Thymus (tissue), 11 donors: ENCODE measurements around the gene LGR5. TPM values are rescaled to one million over a fixed set of nuclear protein-coding genes. Genes with fewer than 3 reads are reported as not detected.
A peak's percentile ranks its signal among the peaks of the same experiment; 100 is the strongest.

Source experiments
- DNase-seq, 9 donors: peaks; one replicate each; pipeline ENCODE4 v3.0.0-alpha.2; 2013; ENCODE audit warnings: low spot score in 9 of 9, low read depth in 6 of 9, missing footprints in 1 of 9
- H3K27ac ChIP-seq, 2 donors: one replicate each; pipeline ENCODE4 v1.5.1; 2013; ENCODE audit warnings: control low read depth in 1 of 2, low read depth in 1 of 2, low read length in 1 of 2, mild to moderate bottlenecking in 1 of 2, moderate library complexity in 1 of 2
- H3K27me3 ChIP-seq, 2 donors: one replicate each; pipeline ENCODE4 v1.5.1; 2013; ENCODE audit warnings: low read length in 1 of 2; ENCODE audit not compliant: control insufficient read depth in 2 of 2, insufficient read depth in 1 of 2
- H3K36me3 ChIP-seq, 2 donors: one replicate each; pipeline ENCODE4 v1.5.1; 2013; ENCODE audit warnings: low read length in 1 of 2, mild to moderate bottlenecking in 1 of 2, moderate library complexity in 1 of 2; ENCODE audit not compliant: control insufficient read depth in 2 of 2, insufficient read depth in 2 of 2
- H3K4me1 ChIP-seq, 2 donors: one replicate each; pipeline ENCODE4 v1.5.1; 2013; ENCODE audit warnings: low read length in 2 of 2; ENCODE audit not compliant: control insufficient read depth in 2 of 2, insufficient read depth in 2 of 2
- H3K4me3 ChIP-seq, 2 donors: one replicate each; pipeline ENCODE4 v1.5.1; 2013; ENCODE audit warnings: low read length in 2 of 2, control low read depth in 1 of 2, mild to moderate bottlenecking in 1 of 2
- H3K9me3 ChIP-seq, 2 donors: one replicate each; pipeline ENCODE4 v1.5.1; 2013; ENCODE audit warnings: low read length in 1 of 2, mild to moderate bottlenecking in 1 of 2; ENCODE audit not compliant: control insufficient read depth in 2 of 2, insufficient read depth in 1 of 2
- WGBS: extraction: QIAGEN DNeasy Blood & Tissue Kit; methylation state at CpG from one replicate; pipeline ENCODE4 v1.1.7; 2013; 5-methylcytosine and 5-hydroxymethylcytosine counted together
- polyA plus RNA-seq: library from polyadenylated mRNA; stranded (reverse); fragments of 200-250 nt; gene quantifications from one replicate; pipeline ENCODE4 v1.2.3, GENCODE V29; 2013
- total RNA-seq: library from RNA; stranded (reverse); fragments of 120-200 nt; gene quantifications from one replicate; pipeline ENCODE4 v1.2.4, GENCODE V29; 2013
- donor health status: healthy.

Gene LGR5
- total and polyA plus RNA-seq, 2 donors = 0.27 to 0.42 TPM

GRCh38 chr12:71411635-71412034 is 28.0 kb upstream of the LGR5 start:
- H3K36me3 ChIP-seq = no peaks in the 10 kb centered on the region
- no peak overlapping the region for H3K4me3 ChIP-seq
- peaks cover 0 to 4% of the 10 kb centered on the region in 2 donors for H3K9me3 ChIP-seq
- WGBS = 93% methylated on average over 1 of the region's 1 CpG
- H3K27ac ChIP-seq = no peak overlapping the region
- no peak for DNase-seq
- no peaks in the 10 kb centered on the region for H3K4me1 ChIP-seq
- no peaks in the 10 kb centered on the region for H3K27me3 ChIP-seq

GRCh38 chr12:71415336-71416231 is 24.0 kb upstream of the LGR5 start:
- peak in 8 of 9 donors; percentile 19 to 70 (median 38) for DNase-seq
- peaks cover 0 to 5% of the 10 kb centered on the region in 2 donors for H3K9me3 ChIP-seq
- H3K27ac ChIP-seq = no peak overlapping the region
- H3K4me3 ChIP-seq = no peak overlapping the region
- H3K27me3 ChIP-seq = no peaks in the 10 kb centered on the region
- 46% methylated on average over 7 of the region's 7 CpGs for WGBS
- no peaks in the 10 kb centered on the region for H3K36me3 ChIP-seq
- no peaks in the 10 kb centered on the region for H3K4me1 ChIP-seq

GRCh38 chr12:71417181-71417580 is 22.4 kb upstream of the LGR5 start:
- WGBS = 97% methylated on average over 3 of the region's 3 CpGs
- no peaks in the 10 kb centered on the region for H3K36me3 ChIP-seq
- peaks cover 0 to 14% of the 10 kb centered on the region in 2 donors for H3K9me3 ChIP-seq
- H3K27me3 ChIP-seq = no peaks in the 10 kb centered on the region
- H3K4me1 ChIP-seq = no peaks in the 10 kb centered on the region
- H3K27ac ChIP-seq = no peak overlapping the region
- no peak overlapping the region for H3K4me3 ChIP-seq
- no peak for DNase-seq

GRCh38 chr12:71420775-71421406 is 18.7 kb upstream of the LGR5 start:
- Histone ChIP-seq H3K9me3 (peaks cover 0 to 14% of the 10 kb centered on the region in 2 donors), H3K27ac (no peak overlapping the region), H3K27me3 (no peaks in the 10 kb centered on the region), H3K36me3 (no peaks in the 10 kb centered on the region), H3K4me1 (no peaks in the 10 kb centered on the region), H3K4me3 (no peak overlapping the region)
- 97% methylated on average over 2 of the region's 2 CpGs for WGBS
- no peak for DNase-seq

DNA sequence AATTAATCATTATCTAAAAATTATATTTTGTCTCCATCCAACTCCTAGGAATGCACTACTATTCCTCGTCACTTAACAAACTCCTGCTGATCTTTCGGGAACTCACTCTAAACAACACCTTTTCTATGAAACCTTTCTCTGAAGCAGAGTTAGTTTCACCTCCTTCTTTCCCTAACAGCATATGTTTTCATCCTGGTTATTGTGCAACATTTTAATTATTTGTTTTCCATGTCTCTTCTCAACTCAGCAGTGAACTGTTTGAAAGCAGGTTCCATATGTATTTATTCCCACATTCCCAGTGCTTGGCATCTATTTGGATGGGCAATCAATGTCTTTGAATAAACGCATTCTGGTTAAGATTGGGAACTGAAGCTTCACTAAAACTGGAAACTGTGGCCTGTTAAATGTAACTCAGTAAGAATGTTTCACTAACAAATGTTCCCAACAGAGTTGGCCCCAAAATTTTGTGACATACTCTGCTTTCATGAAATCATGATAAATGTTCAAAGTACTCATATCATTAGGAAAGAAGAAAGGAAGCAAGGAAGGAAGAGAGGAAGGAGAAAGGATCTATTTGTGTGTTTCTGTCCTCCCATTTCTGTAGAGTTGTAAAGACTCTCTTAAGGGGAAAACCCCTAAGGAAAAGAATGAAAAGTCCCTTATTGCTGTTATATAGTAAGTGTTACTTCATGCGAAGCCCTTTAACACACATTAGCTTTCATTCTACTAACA is 13.9 kb upstream of the LGR5 start:
- H3K27me3 ChIP-seq = no peaks in the 10 kb centered on the region
- WGBS = 98% methylated on average over 4 of the region's 4 CpGs
- H3K9me3 ChIP-seq = peaks cover 0 to 7% of the 10 kb centered on the region in 2 donors
- H3K36me3 ChIP-seq = no peaks in the 10 kb centered on the region
- no peak overlapping the region for H3K27ac ChIP-seq
- no peak for DNase-seq
- H3K4me1 ChIP-seq = no peaks in the 10 kb centered on the region
- H3K4me3 ChIP-seq = no peak overlapping the region

DNA sequence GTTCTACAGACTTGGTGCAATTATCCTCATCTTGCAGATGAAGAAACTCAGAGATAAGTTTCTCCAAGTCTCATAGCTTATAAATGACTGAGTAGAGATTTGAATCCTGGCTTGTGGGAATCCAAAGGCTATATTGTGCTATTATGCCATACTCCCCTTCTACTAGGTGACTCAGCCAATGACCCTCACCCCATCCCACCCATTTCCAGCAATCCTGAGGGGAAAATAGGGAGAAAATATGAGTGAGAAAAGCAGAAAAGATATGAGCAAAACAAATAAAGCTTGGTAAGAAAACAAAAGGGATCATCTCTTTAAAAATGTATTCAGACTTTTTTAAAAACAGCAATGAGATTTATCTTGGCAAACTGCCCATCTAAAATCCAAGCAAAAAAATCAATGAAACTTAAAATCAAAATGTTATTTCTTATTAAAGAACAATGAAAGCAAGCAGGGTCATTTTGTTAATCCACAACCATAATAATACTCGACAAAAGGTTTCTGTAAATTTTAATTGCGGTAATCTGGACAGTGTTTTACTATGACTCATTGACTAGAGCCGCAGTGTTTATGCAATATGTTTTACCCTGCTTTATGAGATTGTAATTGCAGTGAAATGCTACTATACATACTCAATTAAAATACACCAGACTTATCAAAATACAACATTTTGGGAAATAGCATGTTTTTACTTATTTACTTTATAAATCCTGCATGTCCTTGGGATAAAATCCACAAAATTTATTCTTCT is 13.1 kb upstream of the LGR5 start:
- WGBS = 95% methylated on average over 3 of the region's 3 CpGs
- Histone ChIP-seq H3K27ac (no peak overlapping the region), H3K4me1 (no peaks in the 10 kb centered on the region), H3K27me3 (no peaks in the 10 kb centered on the region), H3K36me3 (no peaks in the 10 kb centered on the region), H3K4me3 (no peak overlapping the region), H3K9me3 (no peaks in the 10 kb centered on the region)
- DNase-seq = no peak

DNA sequence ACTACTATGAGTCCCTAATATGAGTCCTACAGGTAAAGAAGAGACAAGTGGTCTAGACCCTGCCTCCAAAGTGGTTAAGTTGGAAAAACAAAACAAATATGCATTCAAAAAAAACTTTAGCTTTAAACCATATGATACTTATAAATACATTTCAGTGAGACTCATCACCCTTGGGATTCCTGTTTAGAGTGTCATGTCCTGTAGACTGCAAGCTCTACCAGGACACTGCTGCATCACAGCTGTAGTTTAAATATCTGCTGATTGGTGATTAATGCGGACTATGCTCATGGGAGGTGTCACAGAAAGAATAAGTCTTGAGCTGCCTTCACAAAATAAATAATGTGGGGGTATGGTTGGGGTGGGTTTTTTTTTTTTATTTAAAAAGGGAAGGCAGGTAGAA is 8.8 kb upstream of the LGR5 start:
- no peak for DNase-seq
- Histone ChIP-seq H3K4me1 (no peaks in the 10 kb centered on the region), H3K27me3 (no peaks in the 10 kb centered on the region), H3K9me3 (no peaks in the 10 kb centered on the region), H3K4me3 (no peak overlapping the region), H3K36me3 (no peaks in the 10 kb centered on the region), H3K27ac (no peak overlapping the region)
- 95% methylated on average over 1 of the region's 1 CpG for WGBS

DNA sequence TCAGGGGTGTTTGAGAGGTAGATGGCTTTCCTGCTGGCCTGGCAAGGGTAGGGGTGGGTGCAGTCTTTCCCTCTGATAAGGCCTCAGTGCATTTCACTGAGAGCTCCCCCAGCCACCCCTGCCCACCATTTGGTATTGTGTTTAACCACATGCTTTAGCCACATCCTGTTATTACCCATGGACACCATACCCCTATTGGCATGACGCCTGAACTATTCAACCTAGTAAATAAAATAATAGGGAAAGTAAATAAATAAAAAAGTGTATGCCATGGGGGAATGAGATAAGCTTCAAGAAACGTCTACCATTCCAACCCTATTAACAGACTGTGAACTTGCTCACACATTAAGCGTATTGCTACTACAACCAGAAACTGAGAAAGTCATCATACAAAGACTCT is 7.6 kb upstream of the LGR5 start:
- H3K36me3 ChIP-seq = no peaks in the 10 kb centered on the region
- H3K4me1 ChIP-seq = no peaks in the 10 kb centered on the region
- WGBS = 87% methylated on average over 3 of the region's 3 CpGs
- H3K4me3 ChIP-seq = no peak overlapping the region
- H3K27me3 ChIP-seq = no peaks in the 10 kb centered on the region
- peaks cover 2 to 6% of the 10 kb centered on the region in 2 donors for H3K9me3 ChIP-seq
- no peak for DNase-seq
- no peak overlapping the region for H3K27ac ChIP-seq
